ENCODE data around the gene BLTP1.

The BLTP1 gene

GRCh38 chr4:122163767-122164166, 11.6 kb downstream of the BLTP1 start:
- no peak for DNase-seq (ENCODE audit: low read depth)
- TF ChIP-seq CTCF (IDR thresholded peaks at IDR 0.05; ENCODE audit: insufficient read depth, low read depth, low read length, missing control alignments) = no peak
- H3K4me3 ChIP-seq (ENCODE audit: low read depth, low read length) = no peak overlapping the region

- TF ChIP-seq CTCF (IDR thresholded peaks at IDR 0.05; ENCODE audit: insufficient read depth, low read depth, low read length, missing control alignments) = no peak
- no peak for DNase-seq (ENCODE audit: low read depth)
- no peak overlapping the region for H3K4me3 ChIP-seq (ENCODE audit: low read depth, low read length)
Measured at GRCh38 chr4:122167369-122167768, 15.2 kb downstream of the BLTP1 start.

DNA sequence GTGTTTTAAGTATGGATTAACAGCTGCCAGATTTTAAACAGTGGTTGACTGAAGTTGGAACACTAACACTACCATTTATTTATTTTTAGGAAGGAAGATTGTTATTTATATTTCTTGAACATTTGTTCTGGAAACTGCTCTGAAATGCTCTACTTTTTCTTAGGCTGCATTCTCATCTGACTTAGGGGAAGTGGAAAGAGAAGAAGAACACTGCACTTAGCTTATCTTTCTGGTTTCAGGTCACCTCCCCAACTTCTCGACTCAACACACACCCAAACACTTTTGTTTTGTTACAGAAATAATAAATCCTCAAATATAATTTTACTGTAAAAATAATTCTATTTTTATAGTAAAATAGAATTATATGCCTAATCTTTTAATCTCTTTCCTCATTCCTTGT, 18.6 kb downstream of the BLTP1 start:
- no peak overlapping the region for H3K4me3 ChIP-seq (ENCODE audit: low read depth, low read length)
- no peak for TF ChIP-seq CTCF (IDR thresholded peaks at IDR 0.05; ENCODE audit: insufficient read depth, low read depth, low read length, missing control alignments)
- DNase-seq (ENCODE audit: low read depth) = peak; percentile 8

- DNase-seq (ENCODE audit: low read depth) = no peak
- TF ChIP-seq CTCF (IDR thresholded peaks at IDR 0.05; ENCODE audit: insufficient read depth, low read depth, low read length, missing control alignments) = no peak
- no peak overlapping the region for H3K4me3 ChIP-seq (ENCODE audit: low read depth, low read length)
Measured at GRCh38 chr4:122171323-122171722, 19.2 kb downstream of the BLTP1 start.

DNA sequence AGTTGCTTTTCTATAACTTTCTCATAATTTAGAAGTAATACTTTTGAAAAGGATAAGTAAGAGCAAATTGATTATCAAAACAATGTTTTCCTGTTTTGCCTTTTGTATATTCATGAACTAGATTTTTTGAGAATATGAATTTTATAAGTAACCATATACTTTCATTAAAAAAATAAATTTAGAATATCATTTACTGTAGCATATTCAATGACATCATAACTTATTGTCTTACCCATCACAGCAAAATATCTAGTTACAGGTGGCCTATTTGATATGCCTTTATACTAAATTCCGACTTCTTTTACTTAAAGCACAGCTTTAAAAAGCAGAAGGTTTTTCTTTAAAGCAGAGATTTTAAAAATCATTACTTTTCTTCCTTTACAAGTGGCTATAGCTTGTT, 20.1 kb downstream of the BLTP1 start:
- no peak for DNase-seq (ENCODE audit: low read depth)
- TF ChIP-seq CTCF (IDR thresholded peaks at IDR 0.05; ENCODE audit: insufficient read depth, low read depth, low read length, missing control alignments) = no peak

GRCh38 chr4:122178961-122179360, 26.8 kb downstream of the BLTP1 start:
- no peak for TF ChIP-seq CTCF (IDR thresholded peaks at IDR 0.05; ENCODE audit: insufficient read depth, low read depth, low read length, missing control alignments)
- no peak overlapping the region for H3K4me3 ChIP-seq (ENCODE audit: low read depth, low read length)
- DNase-seq (ENCODE audit: low read depth) = no peak

More for the DNA sequence above, 20.1 kb downstream of the BLTP1 start:
- no peak overlapping the region for H3K4me3 ChIP-seq (ENCODE audit: low read depth, low read length)

GRCh38 chr4:122195718-122196117, 43.6 kb downstream of the BLTP1 start:
- DNase-seq (ENCODE audit: low read depth) = no peak
- no peak for TF ChIP-seq CTCF (IDR thresholded peaks at IDR 0.05; ENCODE audit: insufficient read depth, low read depth, low read length, missing control alignments)
- no peak overlapping the region for H3K4me3 ChIP-seq (ENCODE audit: low read depth, low read length)
